Vein endothelial cell (primary cell): ENCODE results near the gene KNDC1. TPM values are rescaled to one million over a fixed set of nuclear protein-coding genes. Genes with fewer than 3 reads are reported as not detected.

ENCODE experiments used
- total RNA-seq: library from RNA; depleted of rRNA; stranded (reverse); fragments of >200 nt; gene quantifications from 2 replicates; pipeline ENCODE4 v1.2.3, GENCODE V29; 2012

The KNDC1 gene
- not detected in 2 replicates for total RNA-seq

DNA sequence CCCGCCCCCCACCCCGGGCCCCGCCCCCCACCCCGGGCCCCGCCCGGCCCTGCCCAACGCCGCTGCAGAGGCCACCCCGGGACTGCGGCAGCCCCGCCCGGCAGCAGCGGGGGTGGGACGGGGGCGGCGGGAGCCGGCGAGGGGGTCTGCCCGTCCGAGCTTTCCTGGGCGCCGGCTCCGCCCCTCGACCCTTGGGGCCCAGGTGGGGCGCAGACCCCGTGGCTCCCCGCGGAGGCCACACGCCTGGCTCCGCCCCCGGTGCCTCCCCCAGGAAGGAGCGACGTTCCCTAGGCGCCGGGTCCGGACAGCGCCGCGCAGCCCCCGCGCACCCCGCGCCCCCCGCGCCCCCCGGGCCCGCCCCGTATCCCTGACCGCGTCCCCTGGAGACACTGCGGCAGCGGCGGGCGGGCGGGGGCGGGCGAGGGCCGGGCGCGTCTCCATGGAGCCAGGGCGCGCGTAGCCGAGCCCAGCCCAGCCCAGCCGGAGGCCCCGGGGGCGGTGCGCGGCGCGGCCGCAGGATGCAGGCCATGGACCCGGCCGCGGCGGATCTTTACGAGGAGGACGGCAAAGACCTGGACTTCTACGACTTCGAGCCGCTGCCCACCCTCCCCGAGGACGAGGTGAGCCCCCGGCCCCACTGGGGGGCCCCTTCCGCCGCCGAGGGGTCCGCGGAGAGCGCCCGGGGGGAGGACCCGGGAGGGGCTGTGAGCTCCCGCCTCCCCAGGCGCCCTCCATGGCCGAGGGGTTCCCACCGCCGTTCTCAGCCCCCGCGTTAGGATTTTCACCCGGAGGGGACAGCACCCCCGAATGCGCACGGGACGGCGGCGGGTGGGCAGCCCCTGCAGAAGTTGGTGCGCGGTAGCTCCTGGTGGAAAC, at the start of gene KNDC1:
TSS of gene KNDC1 (plus strand) at position 270 of the 876 bp plus-strand sequence. CDS start at position 519, 249 bp downstream.

GRCh38 chr10:133230044-133230361, 70.0 kb downstream of the KNDC1 start, which contains the start of gene UTF1:
Gene UTF1 (plus strand): TSS chr10:133230217. CDS start chr10:133230289, 72 bp downstream.

GRCh38 chr10:133237588-133238465, 77.8 kb downstream of the KNDC1 start, which contains the start of gene VENTX:
Gene VENTX (plus strand): TSS chr10:133237855. CDS start chr10:133237915, 60 bp downstream.

Other genes starting within 250 kb of the KNDC1 start
- 1.3 and 1.5 TPM in 2 replicates for gene CFAP46, start 217.6 kb upstream of the KNDC1 start, total RNA-seq
- not detected in 2 replicates for gene ADGRA1, start 72.3 kb upstream of the KNDC1 start, total RNA-seq
- not detected in 2 replicates for gene UTF1, start 70.0 kb downstream of the KNDC1 start, total RNA-seq
- gene VENTX, start 77.6 kb downstream of the KNDC1 start, total RNA-seq: not detected in 2 replicates
- 0.33 and 0.57 TPM in 2 replicates for gene ADAM8, start 116.6 kb downstream of the KNDC1 start, total RNA-seq
- 51.9 and 62.6 TPM in 2 replicates for gene TUBGCP2, start 148.7 kb downstream of the KNDC1 start, total RNA-seq
- gene ZNF511, start 148.7 kb downstream of the KNDC1 start, total RNA-seq: 26.1 and 31.9 TPM in 2 replicates
- not detected in 2 replicates for gene CALY, start 176.7 kb downstream of the KNDC1 start, total RNA-seq
- gene PRAP1, start 187.2 kb downstream of the KNDC1 start, total RNA-seq: not detected in 2 replicates
- gene FUOM, start 197.8 kb downstream of the KNDC1 start, total RNA-seq: 22.4 and 28.4 TPM in 2 replicates
- gene ECHS1, start 213.1 kb downstream of the KNDC1 start, total RNA-seq: 79.3 and 83.0 TPM in 2 replicates
- gene PAOX, start 219.0 kb downstream of the KNDC1 start, total RNA-seq: 4.8 and 5.9 TPM in 2 replicates
- 35.3 and 40.5 TPM in 2 replicates for gene MTG1, start 233.9 kb downstream of the KNDC1 start, total RNA-seq